GM23338 (cell line): ENCODE results near the gene ACSM2B.
"Not testable (repeated sequence)": the region's sequence is repeated elsewhere in the genome, so short reads cannot be mapped to it uniquely, and the experiment has no call there.

Source experiments
- CTCF ChIP-seq, 2 experiments: fragments of 200-600 bp in 1 of 2; sonication (generic) in 1 of 2; conservative IDR thresholded peaks; 2 replicates each; pipeline versions ENCODE4 v1.5.1 to v1.6.1; 2016 to 2017; ENCODE audit warnings: antibody characterized with exemption in 2 of 2, low read depth in 2 of 2, mild to moderate bottlenecking in 2 of 2, moderate library complexity in 1 of 2
- ETS1 ChIP-seq: IDR thresholded peaks from 2 replicates; pipeline ENCODE4 v1.6.1; 2016; ENCODE audit warnings: antibody characterized with exemption
- EZH2phosphoT487 ChIP-seq: fragments of 200-600 bp; sonication (generic); IDR thresholded peaks from one replicate; pipeline ENCODE4 v1.8.1; 2018; ENCODE audit warnings: antibody characterized with exemption; ENCODE audit not compliant: unreplicated experiment
- POLR2AphosphoS5 ChIP-seq: IDR thresholded peaks from 2 replicates; pipeline ENCODE4 v1.6.1; 2016; ENCODE audit warnings: antibody characterized with exemption, low read depth
- REST ChIP-seq: IDR thresholded peaks from one replicate; pipeline ENCODE4 v1.6.1; 2018; ENCODE audit warnings: antibody characterized with exemption; ENCODE audit not compliant: unreplicated experiment

- TF ChIP-seq CTCF (conservative IDR thresholded peaks at IDR 0.05; ENCODE audit: low read depth in 2 of 2) = peak; percentile 39 to 63
- not testable (repeated sequence) for TF ChIP-seq EZH2phosphoT487, POLR2AphosphoS5, ETS1, REST
Measured at GRCh38 chr16:20602205-20602604, 26.0 kb upstream of the ACSM2B start.
